ENCODE measurements around the gene CCDC40.

CCDC40 gene

GRCh38 chr17:80117491-80118401 is 81.3 kb downstream of the CCDC40 start:
- no peak for TF ChIP-seq CTCF (conservative IDR thresholded peaks at IDR 0.05; ENCODE audit: low read depth)
- CTCF ChIA-PET = interaction anchor here (0.7 kb wide), 1 partner anchor 102 kb away, joined by 5 read pairs; no protein-coding TSS in a partner anchor

GRCh38 chr17:80118601-80119270 is 82.3 kb downstream of the CCDC40 start:
- DNase-seq (ENCODE audit: low spot score) = no peak
- CTCF ChIA-PET = no interaction called here
- TF ChIP-seq CTCF (conservative IDR thresholded peaks at IDR 0.05; ENCODE audit: low read depth) = no peak
- POLR2A ChIA-PET (ENCODE audit: low non-redundant PET) = no interaction called here
- no peak overlapping the region for H3K27ac ChIP-seq

More at GRCh38 chr17:80117491-80118401, 81.3 kb downstream of the CCDC40 start:
- POLR2A ChIA-PET (ENCODE audit: low non-redundant PET) = no interaction called here
- no peak overlapping the region for H3K27ac ChIP-seq
- DNase-seq (ENCODE audit: low spot score) = no peak

GRCh38 chr17:80119271-80119791 is 82.9 kb downstream of the CCDC40 start:
- ChIA-PET CTCF (no interaction called here), POLR2A (ENCODE audit: low non-redundant PET) (no interaction called here)
- no peak overlapping the region for H3K27ac ChIP-seq
- TF ChIP-seq CTCF (conservative IDR thresholded peaks at IDR 0.05; ENCODE audit: low read depth) = no peak
- no peak for DNase-seq (ENCODE audit: low spot score)

- ChIA-PET POLR2A (ENCODE audit: low non-redundant PET) (no interaction called here), CTCF (no interaction called here)
- TF ChIP-seq CTCF (conservative IDR thresholded peaks at IDR 0.05; ENCODE audit: low read depth) = no peak
- no peak overlapping the region for H3K27ac ChIP-seq
- no peak for DNase-seq (ENCODE audit: low spot score)
Observed at GRCh38 chr17:80119839-80120238, 83.4 kb downstream of the CCDC40 start.

- no peak overlapping the region for H3K27ac ChIP-seq
- DNase-seq (ENCODE audit: low spot score) = no peak
- POLR2A ChIA-PET (ENCODE audit: low non-redundant PET) = interaction anchor here (0.5 kb wide), 1 partner anchor 8 kb away, joined by 4 read pairs; no protein-coding TSS in a partner anchor
- TF ChIP-seq CTCF (conservative IDR thresholded peaks at IDR 0.05; ENCODE audit: low read depth) = no peak
- CTCF ChIA-PET = interaction anchor here (0.6 kb wide), 2 partner anchors 12 to 40 kb away, joined by 3 to 5 read pairs; no protein-coding TSS in a partner anchor
Observed at GRCh38 chr17:80122026-80122575, 85.7 kb downstream of the CCDC40 start.

- POLR2A ChIA-PET (ENCODE audit: low non-redundant PET) = no interaction called here
- no peak for DNase-seq (ENCODE audit: low spot score)
- no peak overlapping the region for H3K27ac ChIP-seq
- CTCF ChIA-PET = interaction anchor here (0.6 kb wide), 1 partner anchor 13 kb away, joined by 5 read pairs; no protein-coding TSS in a partner anchor
- no peak for TF ChIP-seq CTCF (conservative IDR thresholded peaks at IDR 0.05; ENCODE audit: low read depth)
Observed at GRCh38 chr17:80122926-80123505, 86.6 kb downstream of the CCDC40 start.

Data from RWPE1 (cell line).